HepG2 (cell line): ENCODE measurements around the gene TJP1.

ENCODE experiments used
- CBX5 ChIP-seq: sonication (generic); formaldehyde crosslinking; IDR thresholded peaks from 2 replicates; pipeline ENCODE4 v1.4.0; 2020; ENCODE audit warnings: missing genetic modification reagents, borderline replicate concordance
- CEBPB ChIP-seq: IDR thresholded peaks from 2 replicates; pipeline ENCODE4 v1.6.1; 2011; ENCODE audit warnings: low read depth, low read length, improper control_type of control experiment, borderline replicate concordance
- HIVEP1 ChIP-seq: sonication (generic); formaldehyde crosslinking; IDR thresholded peaks from 2 replicates; pipeline ENCODE4 v1.4.0; 2020; ENCODE audit warnings: mild to moderate bottlenecking, missing genetic modification reagents
- ISX ChIP-seq: sonication (generic); formaldehyde crosslinking; conservative IDR thresholded peaks from 2 replicates; pipeline ENCODE4 v1.5.0; 2020; ENCODE audit warnings: missing genetic modification reagents
- MED13 ChIP-seq: sonication (generic); formaldehyde crosslinking; IDR thresholded peaks from 2 replicates; pipeline ENCODE4 v1.5.0; 2020; ENCODE audit warnings: missing genetic modification reagents
- MXD4 ChIP-seq: IDR thresholded peaks from 2 replicates; pipeline ENCODE4 v1.6.1; 2016; ENCODE audit warnings: mild to moderate bottlenecking, missing biosample characterization, missing genetic modification reagents
- POLR2AphosphoS5 ChIP-seq: IDR thresholded peaks from 2 replicates; pipeline ENCODE4 v1.6.1; 2012; ENCODE audit warnings: low read depth, low read length
- ZNF138 ChIP-seq: sonication (generic); formaldehyde crosslinking; IDR thresholded peaks from 2 replicates; pipeline ENCODE4 v1.5.0; 2020; ENCODE audit warnings: mild to moderate bottlenecking, low read depth, missing genetic modification reagents
- ZNF639 ChIP-seq: conservative IDR thresholded peaks from 2 replicates; pipeline ENCODE4 v1.6.1; 2018; ENCODE audit warnings: missing genetic modification reagents
- ZNF781 ChIP-seq: sonication (generic); formaldehyde crosslinking; IDR thresholded peaks from 2 replicates; pipeline ENCODE4 v1.5.1; 2020; ENCODE audit warnings: borderline replicate concordance, mild to moderate bottlenecking, missing genetic modification reagents; ENCODE audit errors: not compliant biosample characterization
- TF ChIP-seq, protein P1 (sequence below): IDR thresholded peaks from 2 replicates; pipeline ENCODE4 v1.6.1; 2016
- TF ChIP-seq, protein P2 (sequence below): sonication (generic); formaldehyde crosslinking; IDR thresholded peaks from 2 replicates; pipeline ENCODE4 v1.5.0; 2020; ENCODE audit warnings: mild to moderate bottlenecking, missing genetic modification reagents, moderate library complexity

GRCh38 chr15:29790607-29791006 lies 31.7 kb downstream of the TJP1 start:
- TF ChIP-seq CEBPB (no peak), HIVEP1 (CRISPR knock-in tag) (no peak), CBX5 (CRISPR knock-in tag) (no peak), ZNF639 (CRISPR knock-in tag) (no peak), ISX (no peak), MED13 (CRISPR knock-in tag) (no peak), ZNF781 (CRISPR knock-in tag) (no peak), POLR2AphosphoS5 (no peak), MXD4 (no peak), ZNF138 (CRISPR knock-in tag) (no peak)
- TF ChIP-seq, protein P1, sequence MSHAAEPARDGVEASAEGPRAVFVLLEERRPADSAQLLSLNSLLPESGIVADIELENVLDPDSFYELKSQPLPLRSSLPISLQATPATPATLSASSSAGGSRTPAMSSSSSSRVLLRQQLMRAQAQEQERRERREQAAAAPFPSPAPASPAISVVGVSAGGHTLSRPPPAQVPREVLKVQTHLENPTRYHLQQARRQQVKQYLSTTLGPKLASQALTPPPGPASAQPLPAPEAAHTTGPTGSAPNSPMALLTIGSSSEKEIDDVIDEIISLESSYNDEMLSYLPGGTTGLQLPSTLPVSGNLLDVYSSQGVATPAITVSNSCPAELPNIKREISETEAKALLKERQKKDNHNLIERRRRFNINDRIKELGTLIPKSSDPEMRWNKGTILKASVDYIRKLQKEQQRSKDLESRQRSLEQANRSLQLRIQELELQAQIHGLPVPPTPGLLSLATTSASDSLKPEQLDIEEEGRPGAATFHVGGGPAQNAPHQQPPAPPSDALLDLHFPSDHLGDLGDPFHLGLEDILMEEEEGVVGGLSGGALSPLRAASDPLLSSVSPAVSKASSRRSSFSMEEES (CRISPR knock-in tag) = no peak
- TF ChIP-seq, protein P2, sequence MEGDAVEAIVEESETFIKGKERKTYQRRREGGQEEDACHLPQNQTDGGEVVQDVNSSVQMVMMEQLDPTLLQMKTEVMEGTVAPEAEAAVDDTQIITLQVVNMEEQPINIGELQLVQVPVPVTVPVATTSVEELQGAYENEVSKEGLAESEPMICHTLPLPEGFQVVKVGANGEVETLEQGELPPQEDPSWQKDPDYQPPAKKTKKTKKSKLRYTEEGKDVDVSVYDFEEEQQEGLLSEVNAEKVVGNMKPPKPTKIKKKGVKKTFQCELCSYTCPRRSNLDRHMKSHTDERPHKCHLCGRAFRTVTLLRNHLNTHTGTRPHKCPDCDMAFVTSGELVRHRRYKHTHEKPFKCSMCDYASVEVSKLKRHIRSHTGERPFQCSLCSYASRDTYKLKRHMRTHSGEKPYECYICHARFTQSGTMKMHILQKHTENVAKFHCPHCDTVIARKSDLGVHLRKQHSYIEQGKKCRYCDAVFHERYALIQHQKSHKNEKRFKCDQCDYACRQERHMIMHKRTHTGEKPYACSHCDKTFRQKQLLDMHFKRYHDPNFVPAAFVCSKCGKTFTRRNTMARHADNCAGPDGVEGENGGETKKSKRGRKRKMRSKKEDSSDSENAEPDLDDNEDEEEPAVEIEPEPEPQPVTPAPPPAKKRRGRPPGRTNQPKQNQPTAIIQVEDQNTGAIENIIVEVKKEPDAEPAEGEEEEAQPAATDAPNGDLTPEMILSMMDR (CRISPR knock-in tag) = no peak
